Measurements from ENCODE around the gene HPCAL1.

The HPCAL1 gene

GRCh38 chr2:10387033-10387432 lies 84.3 kb downstream of the HPCAL1 start:
- TF ChIP-seq CTCF (IDR thresholded peaks at IDR 0.05) = no peak
- no peak for DNase-seq (ENCODE audit: low spot score)
- H3K4me3 ChIP-seq = no peak overlapping the region
- H3K27ac ChIP-seq = no peak overlapping the region

GRCh38 chr2:10388954-10389560 lies 86.4 kb downstream of the HPCAL1 start:
- no peak for DNase-seq (ENCODE audit: low spot score)
- no peak for TF ChIP-seq CTCF (IDR thresholded peaks at IDR 0.05)
- H3K27ac ChIP-seq = no peak overlapping the region
- no peak overlapping the region for H3K4me3 ChIP-seq

GRCh38 chr2:10389573-10389972 lies 86.9 kb downstream of the HPCAL1 start:
- TF ChIP-seq CTCF (IDR thresholded peaks at IDR 0.05) = no peak
- Histone ChIP-seq H3K27ac (no peak overlapping the region), H3K4me3 (no peak overlapping the region)
- DNase-seq (ENCODE audit: low spot score) = no peak

- no peak for TF ChIP-seq CTCF (IDR thresholded peaks at IDR 0.05)
- DNase-seq (ENCODE audit: low spot score) = no peak
- Histone ChIP-seq H3K27ac (no peak overlapping the region), H3K4me3 (no peak overlapping the region)
These were observed 87.7 kb downstream of the HPCAL1 start for GRCh38 chr2:10390369-10390801.

- no peak overlapping the region for H3K4me3 ChIP-seq
- DNase-seq (ENCODE audit: low spot score) = no peak
- H3K27ac ChIP-seq = no peak overlapping the region
- TF ChIP-seq CTCF (IDR thresholded peaks at IDR 0.05) = no peak
These were observed 89.4 kb downstream of the HPCAL1 start for GRCh38 chr2:10392100-10392499.

- Histone ChIP-seq H3K4me3 (no peak overlapping the region), H3K27ac (no peak overlapping the region)
- TF ChIP-seq CTCF (IDR thresholded peaks at IDR 0.05) = no peak
- no peak for DNase-seq (ENCODE audit: low spot score)
These were observed 89.8 kb downstream of the HPCAL1 start for GRCh38 chr2:10392548-10392947.

GRCh38 chr2:10392951-10393639 lies 90.4 kb downstream of the HPCAL1 start:
- H3K27ac ChIP-seq = no peak overlapping the region
- no peak for TF ChIP-seq CTCF (IDR thresholded peaks at IDR 0.05)
- no peak for DNase-seq (ENCODE audit: low spot score)
- H3K4me3 ChIP-seq = no peak overlapping the region
